Bronchus fibroblast of lung (primary cell): ENCODE data around the gene PBLD. TPM values are rescaled to one million over a fixed set of nuclear protein-coding genes. Genes with fewer than 3 reads are reported as not detected.

Experiments
- total RNA-seq: library from RNA; depleted of rRNA; stranded (reverse); fragments of >200 nt; gene quantifications from 2 replicates; pipeline ENCODE4 v1.2.3, GENCODE V29; 2015

The PBLD gene
- 1.3 and 2.1 TPM in 2 replicates for total RNA-seq

GRCh38 chr10:68332259-68333057, at the start of gene PBLD:
TSS of gene PBLD (minus strand) at chr10:68332928. CDS start at chr10:68306844, 26,084 bp downstream.

GRCh38 chr10:68331455-68332258, 1.1 kb downstream of the PBLD start, which contains the start of gene HNRNPH3:
TSS of gene HNRNPH3 (plus strand) at chr10:68332064. CDS start at chr10:68337222, 5,158 bp downstream.

Other genes starting within 250 kb of the PBLD start
- 3.4 and 3.9 TPM in 2 replicates for gene MYPN, start 223.4 kb downstream of the PBLD start, total RNA-seq
- gene ATOH7, start 100.8 kb downstream of the PBLD start, total RNA-seq, result 0.30 TPM in 1 of 2 replicates, not detected in the other
- gene HNRNPH3, start 864 bp downstream of the PBLD start, total RNA-seq, result 22.7 and 25.6 TPM in 2 replicates
- 5.2 and 6.7 TPM in 2 replicates for gene RUFY2, start 74.3 kb upstream of the PBLD start, total RNA-seq
- gene DNA2, start 139.0 kb upstream of the PBLD start, total RNA-seq, result 6.4 and 9.6 TPM in 2 replicates
- 5.7 and 6.1 TPM in 2 replicates for gene SLC25A16, start 194.6 kb upstream of the PBLD start, total RNA-seq
- gene TET1, start 227.4 kb upstream of the PBLD start, total RNA-seq, result 1.8 and 2.0 TPM in 2 replicates